B cell (primary cell): ENCODE measurements around the gene LONP2.

Source experiments
- CTCF ChIP-seq: fragments of 200-600 bp; IDR thresholded peaks from one replicate; pipeline ENCODE4 v1.8.0; 2022; ENCODE audit warnings: antibody characterized with exemption, mild to moderate bottlenecking
- EZH2 ChIP-seq: IDR thresholded peaks from 2 replicates; pipeline ENCODE4 v1.6.1; 2012; ENCODE audit warnings: borderline replicate concordance, low read depth, mild to moderate bottlenecking, moderate library complexity, low read length; ENCODE audit not compliant: insufficient read depth, poor library complexity, severe bottlenecking

- TF ChIP-seq CTCF: no peak
- TF ChIP-seq EZH2: no peak
These were observed 96.0 kb downstream of the LONP2 start for GRCh38 chr16:48340054-48340453.
